ACHN (cell line): ENCODE measurements around the gene MAGI2.

Experiments used
- DNase-seq: peaks from one replicate; pipeline ENCODE4 v3.0.0-alpha.2; 2015
- in situ Hi-C: cut with HindIII; loops from 2 replicates; pipeline ENCODE4 v1.10.0; 2017; ENCODE audit warnings: low sequenced_read_pairs, low pct_ligation_motif_present, low pct_unique_long_range_greater_than_20kb

MAGI2 gene

DNA sequence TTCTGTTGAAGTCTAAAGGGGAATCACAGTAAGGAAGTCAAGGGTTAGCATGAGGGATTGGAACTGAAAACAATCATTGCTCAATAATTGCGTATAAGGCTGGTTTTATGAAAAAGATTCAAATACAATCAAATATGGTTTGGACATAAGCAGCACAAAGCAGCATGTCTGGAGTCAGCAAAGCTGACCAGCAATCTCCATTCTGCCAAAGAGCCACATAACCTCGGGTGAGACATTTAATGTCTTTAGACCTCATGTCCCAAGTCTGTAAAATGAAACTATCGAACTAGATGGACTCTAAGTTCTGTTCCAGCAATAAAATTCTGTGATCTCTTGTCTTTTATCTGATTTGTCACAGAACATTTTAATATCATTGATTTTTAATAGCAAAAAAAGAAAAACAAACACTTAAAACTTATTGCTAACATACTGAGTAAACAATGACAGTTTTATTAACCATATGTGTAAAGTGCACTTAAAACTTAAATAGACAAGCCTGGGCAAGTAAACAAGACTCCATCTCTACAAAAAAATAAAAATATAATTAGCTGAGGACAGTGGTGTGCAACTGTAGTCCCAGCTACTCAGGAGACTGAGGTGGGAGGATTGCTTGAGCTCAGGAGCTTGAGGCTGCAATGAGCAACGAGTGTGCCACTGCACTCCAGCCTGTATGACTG is 217.0 kb downstream of the MAGI2 start:
- in situ Hi-C loops, result no loop called here
- DNase-seq, result no peak

DNA sequence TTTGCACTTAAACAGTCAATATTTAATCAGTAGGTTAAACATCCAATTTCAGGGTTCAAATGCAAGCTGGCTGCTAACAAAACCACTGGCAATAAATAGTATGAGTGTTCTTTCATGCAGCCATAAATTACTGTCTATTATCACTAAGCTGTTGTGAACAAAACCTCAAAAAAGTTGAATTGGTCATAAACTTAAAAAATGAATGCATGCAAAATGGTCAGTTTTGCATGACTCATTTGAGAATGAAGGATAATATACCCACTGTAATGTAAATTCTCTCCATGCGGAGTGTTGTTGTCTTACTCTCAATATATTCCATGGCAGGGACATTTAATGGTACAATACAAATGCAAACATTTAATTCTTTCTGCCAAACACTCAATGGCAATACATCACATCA is 226.4 kb downstream of the MAGI2 start:
- in situ Hi-C loops, result no loop called here
- no peak for DNase-seq

DNA sequence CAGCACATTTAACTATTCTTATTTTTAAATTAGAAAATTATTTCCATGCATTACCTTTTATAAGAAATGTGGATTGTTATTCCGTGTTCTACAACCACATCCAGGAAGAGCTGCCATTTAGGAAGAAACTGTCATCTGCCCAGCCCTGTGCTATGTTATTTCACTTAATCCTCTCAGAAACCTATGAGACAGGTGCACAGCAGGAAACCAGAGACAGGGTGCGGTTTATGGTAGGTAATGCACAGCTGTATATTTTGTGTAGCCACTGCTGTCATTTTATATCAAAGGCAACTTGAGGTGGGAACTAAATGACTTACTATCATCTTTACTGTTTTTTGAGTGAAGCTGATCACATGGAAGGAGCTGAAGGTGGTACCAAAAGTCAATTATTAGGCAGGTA is 232.3 kb downstream of the MAGI2 start:
- DNase-seq, result no peak
- in situ Hi-C loops, result no loop called here

DNA sequence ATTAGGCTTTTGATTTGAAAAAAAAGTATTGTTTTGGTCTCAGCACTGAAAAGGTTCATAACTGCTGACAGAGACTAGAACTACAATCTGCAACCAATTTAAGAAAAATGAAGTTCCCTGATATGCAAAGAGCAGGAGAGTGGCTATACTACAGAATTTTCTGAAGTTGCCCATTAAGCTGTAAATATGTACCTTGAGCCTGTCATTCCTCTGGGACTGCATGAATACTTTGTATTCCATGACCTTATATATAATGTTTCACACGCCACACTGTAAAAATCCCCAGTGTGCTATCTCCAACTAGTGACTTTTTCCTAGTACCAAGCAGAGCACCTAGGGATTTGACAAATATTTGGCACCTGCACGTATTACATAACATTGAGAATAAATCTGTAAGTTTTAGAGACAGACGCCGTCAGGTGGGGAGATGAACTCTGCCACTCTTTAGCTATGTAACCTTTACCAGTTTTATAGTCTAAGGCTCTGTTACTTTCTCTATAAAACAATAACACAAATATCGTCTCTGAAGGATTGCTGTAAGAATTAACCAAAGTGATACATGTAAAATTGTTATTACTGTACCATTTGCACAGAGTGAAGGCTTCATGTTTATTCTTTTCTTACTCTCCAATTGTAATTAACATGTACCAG is 235.4 kb downstream of the MAGI2 start:
- no peak for DNase-seq
- in situ Hi-C loops, result no loop called here

DNA sequence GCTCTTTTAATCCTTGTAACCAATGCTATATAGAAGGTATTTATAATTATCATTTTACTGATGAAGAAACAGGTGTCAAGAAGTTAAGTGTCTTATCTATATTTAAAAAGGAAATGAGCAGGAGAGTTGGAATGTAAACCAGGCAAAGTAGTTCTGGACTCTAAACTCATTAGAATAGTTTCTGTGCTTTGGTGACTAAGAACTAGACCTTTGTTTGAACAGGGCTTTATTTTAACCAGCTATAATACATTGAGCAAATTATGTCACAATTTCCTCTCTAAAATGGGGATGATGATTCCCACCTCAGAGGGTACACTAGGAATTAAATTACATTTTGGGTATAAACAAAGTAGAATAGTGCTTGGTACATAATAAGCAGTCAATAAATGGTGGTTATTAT is 236.0 kb downstream of the MAGI2 start:
- DNase-seq, result peak; percentile 31

DNA sequence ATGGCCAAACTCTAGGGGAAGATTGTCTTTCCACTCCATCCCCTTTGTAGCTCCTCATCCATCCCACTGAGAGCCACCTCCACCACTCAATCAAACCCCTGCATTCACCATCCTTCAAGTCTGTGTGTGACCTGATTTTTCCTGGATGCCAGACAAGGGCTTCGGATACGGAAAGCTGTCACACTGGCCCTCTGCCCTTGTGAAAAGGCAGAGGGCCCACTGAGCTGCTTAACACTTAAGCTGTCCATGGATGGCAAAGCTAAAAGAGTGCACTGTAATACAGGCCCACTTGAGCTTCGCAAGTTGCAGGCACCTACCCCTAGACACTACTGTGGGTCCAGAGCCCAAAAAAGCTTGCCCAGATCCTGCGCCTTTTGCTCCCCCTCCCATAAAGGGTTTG is 237.2 kb downstream of the MAGI2 start:
- DNase-seq, result no peak
- in situ Hi-C loops, result no loop called here

More for the DNA sequence above, 236.0 kb downstream of the MAGI2 start:
- in situ Hi-C loops, result no loop called here

DNA sequence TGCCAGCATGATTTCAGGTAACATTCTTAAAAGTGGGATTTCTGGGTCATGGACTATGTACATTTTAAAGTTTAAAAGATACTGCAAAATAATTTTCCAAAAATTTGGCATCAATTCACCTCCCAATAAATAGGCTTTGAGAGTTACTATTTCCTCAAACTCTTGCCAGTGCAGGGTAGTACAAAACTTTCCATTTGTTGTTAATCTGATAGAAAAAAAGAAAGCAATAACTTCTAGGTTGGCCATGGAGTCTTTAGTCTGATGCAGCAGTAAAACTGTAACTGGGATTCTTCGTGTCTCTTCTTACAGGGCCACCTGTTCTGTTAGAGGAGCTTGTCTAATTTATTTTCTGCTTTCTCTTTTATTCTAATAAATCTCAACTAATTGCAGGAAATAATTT is 241.1 kb downstream of the MAGI2 start:
- in situ Hi-C loops, result no loop called here
- no peak for DNase-seq

DNA sequence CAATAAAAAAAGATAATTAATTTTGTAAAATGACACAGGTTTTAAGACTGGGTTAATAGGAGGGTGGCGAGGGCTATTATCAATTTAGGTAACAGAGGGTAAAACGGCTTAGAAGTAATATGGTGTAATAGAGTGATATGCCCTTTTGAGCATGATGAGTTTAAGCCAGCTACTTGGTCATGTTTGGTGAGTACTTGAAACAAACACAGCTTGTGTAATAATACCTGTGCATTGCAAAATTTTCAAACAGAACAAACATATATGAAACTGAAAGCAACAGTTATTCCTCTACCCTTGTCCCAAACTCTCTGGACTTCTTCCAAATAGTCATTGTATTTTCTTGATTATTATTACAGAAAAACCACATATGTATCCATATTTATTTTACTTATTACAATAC is 241.7 kb downstream of the MAGI2 start:
- no peak for DNase-seq
- in situ Hi-C loops, result no loop called here

DNA sequence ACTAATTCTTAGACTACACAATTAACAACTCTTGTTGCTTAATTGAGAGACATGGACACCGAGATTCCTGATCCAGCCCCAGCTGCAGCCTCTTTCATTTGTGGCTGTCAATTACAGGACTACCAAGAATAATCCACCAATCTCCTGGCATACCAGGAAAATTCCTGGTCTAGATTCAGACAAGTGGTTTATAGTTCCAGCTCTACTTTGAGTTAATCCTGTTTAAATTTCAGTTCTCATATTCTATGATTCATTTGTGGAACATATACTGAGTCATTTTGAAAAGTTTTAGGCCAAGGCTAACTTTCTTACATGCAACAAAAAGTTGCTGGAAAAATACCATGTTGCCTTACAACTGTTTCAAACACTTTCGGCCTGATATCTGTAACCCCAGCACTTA is 253.5 kb downstream of the MAGI2 start:
- in situ Hi-C loops, result no loop called here
- no peak for DNase-seq

DNA sequence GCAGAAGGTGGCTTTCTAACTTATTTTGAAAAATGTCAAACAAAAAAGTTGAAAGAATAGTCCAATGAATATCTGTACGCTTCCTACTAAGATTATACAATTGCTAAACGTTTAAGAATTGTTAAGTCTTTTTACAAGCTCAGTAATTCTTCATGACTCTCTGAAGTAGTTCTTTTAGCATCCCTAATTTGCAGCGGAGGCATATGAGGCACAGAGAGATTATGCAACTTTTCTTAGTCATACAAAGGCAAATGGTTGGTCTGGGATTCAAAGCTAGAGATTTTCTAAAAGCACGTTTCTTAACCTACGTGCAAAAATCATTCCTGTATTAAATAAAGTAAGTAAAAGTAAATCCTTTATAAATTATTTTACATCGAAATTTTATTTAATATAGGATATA is 254.2 kb downstream of the MAGI2 start:
- DNase-seq, result no peak
- in situ Hi-C loops, result no loop called here

DNA sequence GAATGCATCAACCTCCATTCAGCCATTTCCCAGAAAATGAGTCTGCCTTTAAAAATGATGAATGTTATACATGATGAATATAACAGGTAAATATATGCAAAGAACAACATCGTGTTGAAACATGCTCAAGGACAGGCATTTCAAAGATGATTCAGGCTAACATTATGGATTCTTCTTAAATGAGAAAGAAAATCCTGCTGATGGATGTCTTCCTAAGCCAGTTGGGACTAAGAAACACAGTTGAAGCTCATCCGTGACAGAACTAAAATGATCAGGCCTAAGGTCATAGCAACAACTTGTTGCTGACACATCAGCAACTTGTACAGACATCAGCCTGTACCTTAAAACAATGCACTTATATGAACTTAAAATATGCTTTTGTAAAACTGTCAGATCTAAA is 267.9 kb downstream of the MAGI2 start:
- DNase-seq, result no peak
- in situ Hi-C loops, result no loop called here

DNA sequence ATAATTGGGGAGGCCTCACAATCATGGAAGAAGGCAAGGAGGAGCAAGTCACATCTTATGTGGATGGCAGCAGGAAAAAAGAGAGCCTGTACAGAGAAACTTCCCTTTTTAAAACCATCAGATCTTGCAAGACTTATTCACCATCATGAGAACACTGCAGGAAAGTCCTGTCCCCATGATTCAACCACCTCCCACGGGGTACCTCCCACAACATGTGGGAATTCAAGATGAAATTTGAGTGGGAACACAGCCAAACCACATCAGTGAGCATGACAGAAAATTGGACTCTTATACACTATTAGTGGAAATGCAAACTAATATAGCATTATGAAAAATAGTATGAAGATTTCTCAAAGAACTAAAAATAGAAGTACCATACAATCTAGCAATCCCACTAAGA is 271.2 kb downstream of the MAGI2 start:
- in situ Hi-C loops, result no loop called here
- no peak for DNase-seq

DNA sequence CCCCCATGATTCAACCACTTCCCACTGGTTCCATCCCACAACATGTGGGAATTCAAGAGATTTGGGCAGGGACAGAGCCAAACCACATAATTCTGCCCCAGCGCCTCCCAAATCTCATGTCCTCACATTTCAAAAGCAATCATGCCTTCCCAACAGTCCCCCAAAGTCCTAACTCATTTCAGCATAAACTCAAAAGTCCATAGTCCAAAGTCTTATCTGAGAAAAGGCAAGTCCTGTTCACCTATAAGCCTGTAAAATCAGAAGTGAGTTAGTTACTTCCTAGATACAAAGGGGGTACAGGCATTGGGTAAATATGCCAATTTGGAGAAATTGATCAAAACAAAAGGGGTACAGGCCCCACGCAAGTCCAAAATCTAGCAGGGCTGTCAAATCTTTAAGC is 272.9 kb downstream of the MAGI2 start:
- in situ Hi-C loops, result no loop called here
- no peak for DNase-seq

DNA sequence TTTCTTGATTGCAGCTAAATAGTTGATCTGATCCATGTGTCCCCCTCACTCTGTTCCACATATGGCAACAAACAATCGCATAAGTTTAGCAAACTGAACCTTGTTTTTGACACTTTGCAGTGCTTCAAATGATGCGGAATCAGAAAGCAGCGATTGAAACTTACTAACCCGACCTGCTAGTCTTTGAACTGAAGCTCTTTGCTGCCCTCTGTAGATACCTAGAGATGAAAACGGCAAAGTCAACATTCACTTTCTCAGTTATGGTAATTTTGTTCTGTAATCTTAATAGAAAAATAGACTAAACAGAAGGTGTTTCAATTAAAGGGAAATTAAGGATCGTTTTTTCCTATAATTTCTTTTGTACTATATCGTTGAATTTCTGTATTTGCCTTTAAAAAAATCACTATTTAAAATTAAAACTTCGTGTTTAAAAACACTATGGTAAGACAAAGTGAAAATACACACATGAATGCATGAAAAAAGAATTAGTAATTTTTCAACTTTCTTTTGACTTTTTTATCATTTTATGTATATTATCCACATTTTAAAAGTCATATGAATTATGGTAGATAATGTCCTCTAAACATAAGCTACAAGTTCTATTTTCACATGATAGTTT is 276.5 kb downstream of the MAGI2 start:
- DNase-seq, result peak; percentile 66
- in situ Hi-C loops, result no loop called here

DNA sequence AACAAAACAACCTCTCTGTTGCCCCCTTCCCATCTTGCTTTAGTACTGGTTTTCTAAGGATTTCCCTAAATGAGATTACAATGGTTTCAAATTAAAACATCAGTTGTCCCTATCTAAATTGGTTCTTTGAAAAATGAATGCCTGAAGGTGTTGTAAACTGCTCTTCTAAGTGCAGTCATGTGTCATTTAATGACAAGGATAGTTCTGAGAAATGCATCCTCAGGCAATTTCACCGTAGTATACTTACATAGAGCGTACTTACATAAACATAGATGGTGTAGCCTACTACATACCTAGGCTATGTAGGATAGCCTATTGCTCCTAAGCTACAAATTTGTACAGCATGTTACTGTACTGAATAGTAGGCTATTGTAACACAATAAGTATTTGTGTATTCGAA is 278.1 kb downstream of the MAGI2 start:
- no peak for DNase-seq
- in situ Hi-C loops, result no loop called here

DNA sequence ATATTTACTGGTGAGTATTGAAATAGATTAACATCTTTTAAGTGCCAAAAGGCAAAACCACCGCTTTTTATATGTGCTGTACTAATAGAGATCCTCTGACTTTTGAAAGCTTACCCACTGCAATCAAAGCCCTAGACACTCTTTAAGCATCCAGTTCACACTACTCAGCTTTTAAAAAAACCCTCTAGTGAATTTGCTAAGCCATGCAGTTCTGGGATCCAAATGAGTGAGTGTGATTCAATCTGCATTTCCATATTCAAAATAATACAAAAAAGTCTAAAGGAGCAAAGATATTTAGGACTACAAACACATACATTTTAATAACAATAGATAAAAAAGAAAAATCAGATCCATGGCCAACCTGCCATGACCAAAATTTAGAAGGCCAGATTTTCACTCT is 288.2 kb downstream of the MAGI2 start:
- DNase-seq, result no peak
- in situ Hi-C loops, result no loop called here

DNA sequence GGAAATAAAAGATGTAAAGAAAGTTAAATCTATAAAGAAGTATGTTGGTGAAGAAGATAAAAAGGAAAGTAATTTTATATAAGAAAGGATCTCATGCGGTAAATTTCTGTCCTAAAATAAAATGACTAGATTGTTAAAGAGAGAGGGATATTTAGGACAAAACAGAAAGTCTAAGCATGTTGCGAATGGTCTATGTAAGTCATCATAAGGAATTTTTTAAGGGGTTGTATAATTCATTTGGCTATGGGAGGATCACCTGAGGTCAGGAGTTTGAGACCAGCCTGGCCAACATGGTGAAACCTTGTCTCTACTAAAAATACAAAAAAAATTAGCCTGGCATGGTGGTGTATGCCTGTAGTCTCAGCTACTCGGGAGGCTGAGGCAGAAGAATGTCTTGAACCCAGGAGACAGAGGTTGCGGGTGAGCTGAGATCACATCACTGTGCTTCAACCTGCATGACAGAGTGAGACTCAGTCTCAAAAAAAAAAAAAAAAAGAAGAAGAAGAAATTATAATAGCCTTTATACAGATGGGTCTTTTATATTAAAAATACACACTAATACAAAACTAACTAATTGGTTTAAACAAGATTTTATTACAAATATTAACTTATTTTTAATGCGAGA is 294.3 kb downstream of the MAGI2 start:
- DNase-seq, result no peak
- in situ Hi-C loops, result no loop called here

DNA sequence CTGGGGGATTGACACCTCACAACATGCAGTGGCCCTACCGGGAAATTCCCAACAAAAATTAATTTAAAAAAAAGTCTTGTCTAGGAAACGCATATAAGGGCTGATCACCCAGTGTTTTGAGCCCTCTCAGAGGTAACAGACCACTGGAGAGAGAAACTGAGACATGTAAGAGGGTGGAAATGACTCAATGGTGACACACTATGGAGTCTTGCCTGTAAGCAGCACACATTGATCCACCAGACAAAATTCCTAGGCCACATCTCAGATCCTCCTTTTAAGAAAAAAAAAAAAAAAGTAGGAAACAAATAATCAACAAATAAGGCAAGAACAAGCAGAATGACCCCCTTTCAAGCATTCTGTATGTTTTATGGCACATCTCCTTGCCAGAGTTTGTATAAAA is 296.2 kb downstream of the MAGI2 start:
- DNase-seq, result no peak
- in situ Hi-C loops, result no loop called here

DNA sequence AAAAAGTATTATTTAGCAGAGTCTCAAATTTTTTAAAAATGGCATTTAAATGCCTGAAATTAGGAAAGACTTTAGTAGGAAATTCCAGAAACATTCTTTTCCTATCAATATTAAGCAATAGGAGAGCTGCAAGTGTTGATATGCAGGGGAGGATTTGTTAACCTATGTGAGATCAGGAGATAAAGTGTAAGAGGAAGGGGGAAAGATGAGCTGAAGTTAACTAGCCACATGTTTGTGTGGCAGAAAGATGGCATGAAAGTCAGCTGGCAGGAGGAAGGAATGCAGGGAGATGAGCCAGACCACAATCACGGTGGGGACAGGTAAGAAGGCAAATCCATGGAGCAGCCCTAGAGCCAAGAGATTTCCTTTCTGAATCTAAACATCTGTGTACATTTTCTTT is 303.6 kb downstream of the MAGI2 start:
- in situ Hi-C loops, result no loop called here
- DNase-seq, result no peak

DNA sequence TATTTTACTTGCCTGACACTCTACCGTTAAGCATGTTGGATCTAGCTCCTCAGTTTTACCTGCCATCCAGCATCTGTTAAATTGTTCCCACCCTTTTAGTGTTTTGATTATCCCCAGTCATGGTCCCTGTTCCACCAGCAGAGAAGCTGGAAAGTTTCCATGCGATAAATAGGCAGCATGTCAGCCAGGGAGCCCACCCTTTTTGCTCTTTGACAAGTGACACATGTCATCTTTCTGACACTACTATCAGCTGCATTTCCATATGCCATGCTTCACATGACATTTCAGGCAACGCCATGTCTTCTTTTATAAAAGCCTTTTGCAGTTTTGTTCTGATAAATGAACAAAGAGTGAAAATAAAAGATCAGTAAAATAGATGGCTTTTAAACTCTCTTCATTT is 310.8 kb downstream of the MAGI2 start:
- DNase-seq, result no peak

More for the DNA sequence above, 310.8 kb downstream of the MAGI2 start:
- in situ Hi-C loops, result no loop called here
